GM18870 (cell line): Measurements from ENCODE around the gene TPSG1.

Experiments used
- ATAC-seq: cut with Tn5 transposase; IDR thresholded peaks from one replicate; pipeline ENCODE4 v1.9.1; 2021; ENCODE audit warnings: moderate library complexity; ENCODE audit not compliant: unreplicated experiment

Gene TPSG1

DNA sequence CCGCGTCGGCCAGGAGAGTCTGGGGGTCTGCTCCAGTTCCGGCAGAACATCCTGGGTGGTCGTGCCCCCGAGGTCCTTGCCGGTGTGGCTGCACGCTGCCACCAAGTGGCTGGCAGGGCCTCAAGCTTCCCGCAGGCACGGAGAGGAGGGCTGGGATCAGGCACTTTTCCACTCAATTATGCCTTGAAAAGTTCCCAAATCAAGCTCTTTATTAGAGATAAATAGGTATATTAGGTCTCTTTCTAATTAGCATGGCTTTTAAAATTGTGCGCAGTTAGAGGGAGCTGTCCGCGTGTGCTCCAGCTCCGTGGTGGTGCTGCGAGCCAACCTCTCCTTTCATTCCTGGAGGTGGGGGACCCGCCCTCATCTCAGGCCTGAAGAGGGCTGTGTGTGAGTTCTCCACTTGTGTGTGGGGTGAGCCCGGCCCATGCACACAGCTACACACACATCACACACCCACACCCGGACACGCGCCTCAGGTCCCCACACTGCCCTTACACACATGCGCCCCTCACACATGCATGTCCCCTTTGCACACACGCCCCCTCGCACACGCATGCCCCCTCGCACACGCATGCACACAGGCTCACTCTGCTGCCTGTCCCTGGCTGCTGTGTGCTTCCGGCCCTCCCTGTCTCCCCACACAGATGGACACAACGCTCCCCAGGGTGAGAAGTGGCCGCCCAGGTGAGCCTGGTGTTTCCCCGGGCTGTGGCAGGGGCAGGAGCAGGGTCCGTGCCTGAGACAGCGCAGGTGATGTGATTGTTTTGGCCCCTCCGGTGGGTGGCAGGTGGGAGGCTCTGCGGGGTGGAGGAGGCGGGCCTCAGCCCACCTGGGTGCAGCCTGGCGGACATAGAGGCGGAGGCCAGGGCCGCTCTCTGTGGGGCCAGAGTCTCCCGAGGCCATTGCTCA lies 43.4 kb downstream of the TPSG1 start:
- ATAC-seq = no peak

DNA sequence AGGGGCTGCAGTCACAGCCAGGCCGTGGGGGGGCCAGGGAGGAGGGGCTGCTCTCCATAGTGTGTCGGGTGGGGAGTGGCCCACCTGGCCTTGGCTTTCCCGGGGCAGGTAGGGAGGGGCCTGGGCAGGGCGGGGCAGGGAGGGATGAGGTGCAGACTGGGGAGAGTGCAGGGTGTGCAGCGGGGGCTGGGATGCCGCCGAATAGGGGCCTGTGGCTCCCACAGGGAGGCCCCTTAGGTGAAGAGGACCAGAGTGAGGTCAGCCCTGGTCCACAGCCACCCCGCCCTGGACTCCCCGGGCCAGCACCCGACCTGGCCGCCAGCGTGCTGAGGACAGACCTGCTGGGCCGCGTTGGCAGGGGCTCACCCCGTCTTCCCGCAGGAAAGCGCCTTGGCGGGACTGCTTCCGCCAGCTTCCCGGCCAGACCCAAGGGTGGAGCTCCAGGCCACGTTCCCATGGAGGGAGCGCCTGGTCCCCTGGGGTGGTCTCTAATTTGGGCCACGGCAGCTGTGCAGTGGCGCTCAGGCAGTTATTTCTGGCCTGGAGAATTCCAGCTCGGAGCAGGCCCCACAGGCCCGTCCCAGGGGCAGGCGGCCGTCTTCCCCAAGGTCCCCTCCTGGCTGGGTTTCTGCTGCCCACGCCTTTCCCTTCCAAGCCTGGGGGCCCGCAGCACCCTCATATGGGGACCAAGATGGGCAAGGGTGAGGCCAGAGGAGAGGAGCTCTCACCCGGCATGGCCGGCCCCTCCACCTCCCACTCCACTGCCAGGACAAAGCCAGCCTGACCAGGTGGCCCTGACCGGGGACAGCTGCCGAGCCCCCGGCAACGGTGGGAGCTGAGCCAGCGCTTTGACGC lies 44.3 kb downstream of the TPSG1 start:
- ATAC-seq = no peak

DNA sequence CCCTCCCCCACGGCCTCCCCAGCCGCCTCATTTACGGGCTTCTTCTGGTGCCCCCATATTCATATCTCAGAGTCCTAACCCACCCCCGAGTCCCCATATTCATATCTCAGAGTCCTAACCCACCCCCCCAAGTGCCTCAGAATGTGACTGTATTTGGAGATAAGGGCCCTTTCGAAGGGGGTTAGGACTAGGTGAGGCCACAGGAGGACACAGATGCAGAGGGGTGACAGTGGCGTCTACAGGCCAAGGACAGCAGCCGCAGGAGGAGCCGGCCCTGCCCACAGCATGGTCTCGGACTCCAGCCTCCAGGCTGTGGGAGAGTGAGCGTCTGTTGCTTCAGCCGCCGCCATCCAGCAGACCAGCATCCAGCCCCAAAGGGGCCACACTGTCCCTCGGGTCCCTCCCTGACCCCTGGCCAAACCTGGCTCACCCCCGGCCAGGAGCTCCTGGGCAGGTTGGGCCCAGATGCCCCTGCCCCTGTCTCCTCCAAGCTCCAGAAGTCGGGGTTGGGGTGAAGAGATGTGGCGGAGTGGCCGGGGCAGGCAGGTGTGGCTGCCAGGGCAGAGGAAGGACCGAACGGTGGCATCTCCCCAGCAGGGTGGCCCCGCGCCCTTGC lies 46.7 kb downstream of the TPSG1 start:
- ATAC-seq = no peak

DNA sequence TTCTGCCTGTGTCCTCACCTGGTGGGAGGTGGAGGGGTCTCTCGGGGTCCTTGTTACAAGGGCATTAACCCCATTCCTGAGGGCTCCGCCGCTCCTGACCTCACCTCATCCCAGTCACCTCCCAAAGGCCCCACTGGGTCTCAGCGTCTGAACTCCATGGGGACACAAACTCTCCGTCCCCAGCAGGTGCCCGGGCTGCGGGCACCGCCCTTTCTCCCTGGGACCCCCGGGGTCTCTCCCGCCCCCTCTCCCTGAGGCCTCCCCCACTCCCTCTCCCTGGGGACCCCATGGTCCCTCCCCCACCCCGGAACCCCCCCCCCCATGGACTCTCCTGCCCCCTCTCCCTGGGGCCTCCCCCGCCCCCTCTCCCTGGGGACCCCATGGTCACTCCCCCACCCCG lies 47.3 kb downstream of the TPSG1 start:
- ATAC-seq = no peak

DNA sequence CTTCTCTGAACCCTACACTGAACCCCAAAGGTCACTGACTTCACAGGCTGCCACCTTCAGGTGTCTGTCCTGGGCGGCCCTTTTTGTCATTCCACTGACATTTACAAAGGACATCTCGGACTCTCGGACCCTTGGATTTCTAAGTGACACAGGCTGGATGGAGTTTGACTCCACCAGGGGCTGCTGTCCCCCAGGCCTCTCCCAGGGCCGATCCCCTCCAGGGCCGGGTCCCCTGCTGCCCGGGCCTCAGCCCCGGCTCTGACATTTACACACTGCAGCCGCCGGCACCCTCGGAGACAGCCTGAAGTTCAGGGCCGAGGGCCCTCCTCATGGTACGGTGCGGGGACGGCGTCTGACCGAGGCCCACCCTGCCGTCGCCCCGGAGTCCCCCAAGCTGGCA lies 48.0 kb downstream of the TPSG1 start:
- ATAC-seq = no peak

DNA sequence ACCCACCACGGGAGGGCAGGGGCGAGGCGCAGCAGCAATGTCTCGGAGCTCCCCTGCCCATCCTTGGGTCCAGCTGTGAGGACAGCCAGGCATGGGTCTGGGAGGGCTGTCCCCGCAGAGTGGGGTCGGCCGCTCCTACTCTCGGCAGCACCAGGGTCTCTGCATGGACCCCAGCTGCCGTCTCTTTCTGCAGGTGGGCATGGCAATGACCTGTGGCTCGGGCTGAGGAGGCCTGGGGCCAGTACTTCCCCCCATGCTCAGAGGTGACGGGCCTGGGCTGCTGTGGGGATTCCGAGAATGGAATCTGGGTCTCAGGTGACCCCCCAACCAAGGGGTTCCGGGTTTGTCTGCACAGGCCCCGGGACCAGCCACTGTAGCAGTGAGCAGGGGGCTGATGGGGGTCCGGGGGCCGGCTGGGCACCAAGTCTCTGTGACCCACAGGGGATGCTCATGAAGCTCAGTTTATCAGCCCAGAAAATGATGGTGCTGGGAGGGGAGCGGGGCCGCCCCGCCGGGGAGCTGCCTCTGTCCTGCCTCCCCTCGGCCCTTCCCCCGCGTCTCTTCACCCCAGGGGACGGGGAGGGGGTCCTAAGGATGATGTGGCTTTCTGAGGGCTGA lies 48.7 kb downstream of the TPSG1 start:
- no peak for ATAC-seq

DNA sequence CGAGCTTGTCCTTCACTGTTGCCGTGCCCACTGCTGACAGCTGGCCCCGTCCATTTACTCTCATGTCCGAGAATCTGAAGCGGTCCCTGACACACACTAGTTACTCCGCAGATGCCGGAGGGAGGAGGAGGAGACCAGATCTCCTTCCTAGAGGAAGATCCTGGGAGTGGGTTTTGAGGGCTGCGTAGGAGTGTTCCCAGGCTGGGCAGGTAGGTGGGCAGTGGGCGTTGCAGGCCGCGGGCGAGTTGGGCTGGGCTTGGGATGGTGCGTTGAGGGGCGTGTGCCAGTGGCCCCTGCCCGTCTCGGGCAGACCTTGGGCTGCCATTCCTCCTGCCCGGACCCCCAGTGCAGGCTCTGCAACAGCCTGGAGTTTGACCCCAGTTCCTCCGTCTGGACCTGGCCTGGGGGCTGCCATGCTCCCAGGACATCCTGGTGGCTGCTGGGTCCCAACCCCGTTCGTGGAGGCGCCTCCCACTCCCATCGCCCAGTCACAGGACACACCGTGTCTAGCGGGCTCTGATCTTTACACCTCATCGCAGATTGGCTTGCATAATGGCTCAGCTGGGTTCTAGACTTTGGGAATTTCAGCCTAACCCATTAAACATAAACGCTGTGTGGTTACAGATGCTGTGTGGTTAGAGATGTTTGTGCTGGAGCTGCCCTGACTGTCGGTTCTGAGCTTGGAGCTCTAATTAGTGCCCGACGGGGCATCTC lies 49.3 kb downstream of the TPSG1 start:
- ATAC-seq = no peak

DNA sequence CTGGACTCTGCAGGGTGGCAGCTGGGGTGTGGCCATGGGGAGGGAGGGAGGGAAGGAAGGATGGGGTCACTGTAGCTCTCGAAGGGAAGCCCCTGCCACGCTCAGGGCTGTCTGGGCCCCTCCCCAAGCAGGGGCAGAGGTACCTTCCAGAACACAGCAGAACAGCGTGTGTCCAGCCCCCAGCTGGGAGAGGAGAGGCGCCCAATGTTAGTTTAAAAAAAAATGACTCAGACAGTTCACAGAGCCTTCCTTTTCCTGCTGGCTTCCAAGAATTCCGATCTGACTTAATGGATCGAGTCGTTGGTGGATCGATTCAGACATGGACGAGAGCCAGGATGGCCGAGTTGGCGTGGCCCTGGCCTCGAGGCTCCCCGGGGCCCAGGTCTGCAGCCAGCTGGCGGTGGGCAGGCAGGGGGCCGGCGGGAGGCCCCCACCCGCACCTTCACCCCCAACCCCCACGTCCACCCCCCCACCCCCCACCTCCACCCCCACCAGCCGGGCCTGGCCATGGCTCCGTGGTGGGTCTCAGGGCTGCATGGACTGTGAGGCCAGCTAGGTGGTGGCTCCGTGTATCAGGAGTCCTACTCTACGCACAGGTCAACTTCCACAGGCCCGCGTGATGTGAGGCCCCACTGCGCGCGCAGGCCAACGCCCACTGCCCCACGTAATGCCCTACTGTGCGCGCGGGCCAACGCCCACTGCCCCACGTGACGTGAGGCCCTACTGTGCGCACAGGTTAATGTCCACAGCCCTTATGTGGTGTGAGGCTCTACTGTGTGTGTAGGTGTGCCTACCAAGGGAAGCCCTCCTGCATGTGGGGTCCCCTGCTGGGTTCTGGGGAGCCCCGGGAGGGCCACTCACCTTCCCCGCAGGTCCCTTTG lies 50.4 kb downstream of the TPSG1 start:
- no peak for ATAC-seq

DNA sequence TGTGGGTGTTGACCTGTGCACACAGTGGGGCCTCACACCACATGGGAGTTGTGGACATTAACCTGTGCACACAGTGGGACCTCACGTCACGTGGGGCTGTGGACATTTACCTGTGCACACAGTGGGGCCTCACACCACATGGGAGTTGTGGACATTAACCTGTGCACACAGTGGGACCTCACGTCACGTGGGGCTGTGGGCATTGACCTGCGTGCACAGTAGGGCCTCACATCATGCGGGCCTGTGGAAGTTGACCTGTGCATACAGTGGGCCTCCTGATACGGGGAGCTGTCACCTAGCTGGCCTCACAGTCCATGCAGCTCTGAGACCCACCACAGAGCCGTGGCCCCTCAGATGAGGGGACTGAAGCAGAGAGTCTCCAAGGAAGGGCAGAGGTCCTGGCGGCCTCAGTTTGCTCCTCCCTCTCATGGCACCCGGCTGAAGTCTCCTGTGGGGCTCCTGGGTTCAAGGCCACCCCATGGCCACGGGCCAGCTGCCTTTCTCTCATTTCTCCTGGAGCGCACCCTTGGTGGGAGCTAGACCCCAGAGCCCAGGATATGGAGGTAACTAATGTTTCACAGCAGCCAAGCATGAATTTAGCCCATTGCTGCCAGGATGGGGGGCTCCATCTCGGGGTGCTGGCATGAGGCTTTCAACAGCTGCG lies 51.1 kb downstream of the TPSG1 start:
- no peak for ATAC-seq

DNA sequence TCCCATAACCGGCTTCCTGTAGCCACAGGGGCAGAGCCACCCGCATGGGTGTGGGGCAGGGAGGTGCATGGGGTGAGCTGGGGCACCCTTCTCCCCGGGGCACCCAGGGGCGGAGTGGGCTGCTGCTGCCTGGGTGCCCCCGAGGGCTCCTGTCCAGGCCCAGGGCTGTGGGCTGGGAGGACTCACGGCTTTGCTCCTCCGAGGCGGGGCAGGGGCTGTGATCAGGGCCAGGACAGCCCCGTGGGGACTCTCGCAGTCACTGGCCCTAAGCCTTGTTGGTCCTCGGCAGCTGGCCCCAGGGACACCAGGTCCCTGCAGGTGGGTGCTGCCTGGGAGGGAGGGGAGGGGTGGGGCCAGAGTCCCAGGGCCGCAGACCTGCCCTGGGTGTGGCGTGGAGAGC lies 52.4 kb downstream of the TPSG1 start:
- ATAC-seq = no peak

DNA sequence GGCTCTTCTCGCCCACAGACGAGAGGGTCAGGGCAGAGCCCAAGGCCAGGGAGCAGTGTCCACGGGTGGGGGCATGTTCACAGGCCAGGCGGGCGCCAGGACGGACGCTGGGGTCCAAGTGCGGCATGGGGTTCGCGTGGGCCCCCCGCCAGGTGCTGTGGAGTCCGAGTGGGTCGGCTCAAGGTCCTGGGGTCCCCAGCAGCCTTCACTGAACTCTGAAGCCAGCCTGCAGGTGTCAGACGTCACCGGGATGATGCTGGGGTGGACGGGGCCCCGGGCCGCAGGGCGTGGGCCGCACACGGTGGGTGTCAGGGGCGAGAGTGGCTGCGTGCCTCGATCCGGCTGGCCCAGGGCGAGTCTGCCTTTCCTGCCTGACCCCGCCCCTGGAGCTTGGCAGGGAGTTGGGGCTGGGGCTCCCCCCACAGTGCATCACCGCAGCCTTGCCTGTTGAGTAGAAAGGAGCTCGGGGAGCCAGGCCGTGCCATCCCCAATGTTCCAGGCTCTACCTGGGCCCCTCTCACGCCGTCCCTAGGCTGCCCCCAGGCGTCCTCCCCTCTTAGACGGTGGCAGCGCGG lies 53.1 kb downstream of the TPSG1 start:
- no peak for ATAC-seq
